HG02884 (cell line): ENCODE results near the gene ISYNA1.

Experiments
- ATAC-seq: cut with Tn5 transposase; IDR thresholded peaks from one replicate; pipeline ENCODE4 v1.9.1; 2021; ENCODE audit warnings: mild to moderate bottlenecking, moderate library complexity; ENCODE audit not compliant: unreplicated experiment

ISYNA1 gene

GRCh38 chr19:18445262-18445948 is 7.5 kb upstream of the ISYNA1 start:
- ATAC-seq = no peak

- ATAC-seq = no peak
These were observed 6.6 kb upstream of the ISYNA1 start for GRCh38 chr19:18444513-18444912.

- ATAC-seq = no peak
These were observed 5.9 kb upstream of the ISYNA1 start for GRCh38 chr19:18443831-18444230.

- no peak for ATAC-seq
These were observed 5.5 kb upstream of the ISYNA1 start for GRCh38 chr19:18443406-18443805.

GRCh38 chr19:18442941-18443340 is 5.0 kb upstream of the ISYNA1 start:
- ATAC-seq = no peak

GRCh38 chr19:18441804-18442788 is 4.2 kb upstream of the ISYNA1 start:
- ATAC-seq = no peak

- ATAC-seq = no peak
These were observed 3.2 kb upstream of the ISYNA1 start for GRCh38 chr19:18440936-18441803.

GRCh38 chr19:18440415-18440877 is 2.5 kb upstream of the ISYNA1 start:
- ATAC-seq = no peak

- no peak for ATAC-seq
These were observed 1.9 kb upstream of the ISYNA1 start for GRCh38 chr19:18439910-18440237.

GRCh38 chr19:18439025-18439909 is 1.3 kb upstream of the ISYNA1 start:
- no peak for ATAC-seq

GRCh38 chr19:18438331-18439024 is 545 bp upstream of the ISYNA1 start:
- ATAC-seq = no peak

GRCh38 chr19:18436671-18437490 is 1.1 kb downstream of the ISYNA1 start:
- ATAC-seq = no peak

GRCh38 chr19:18435842-18436670 is 1.9 kb downstream of the ISYNA1 start:
- no peak for ATAC-seq

GRCh38 chr19:18435178-18435841 is 2.6 kb downstream of the ISYNA1 start:
- ATAC-seq = no peak

- ATAC-seq = no peak
These were observed 3.3 kb downstream of the ISYNA1 start for GRCh38 chr19:18434411-18435175.

- ATAC-seq = no peak
These were observed 4.1 kb downstream of the ISYNA1 start for GRCh38 chr19:18433735-18434398.
